Measurements from ENCODE around the gene OLFM2.

- TF ChIP-seq POLR2AphosphoS5 (IDR thresholded peaks at IDR 0.05; ENCODE audit: low read depth), result no peak
- no peak for TF ChIP-seq ZNF331 (CRISPR knock-in tag; IDR thresholded peaks at IDR 0.05; ENCODE audit: low read depth)
- peak; percentile 9 to 40; a peak in 2 of 4 replicates for TF ChIP-seq CTCF (conservative IDR thresholded peaks at IDR 0.05; ENCODE audit: low read depth in 2 of 2)
- no peak for TF ChIP-seq EZH2phosphoT487 (IDR thresholded peaks at IDR 0.05; ENCODE audit: unreplicated experiment)
- no peak for TF ChIP-seq JUNB (IDR thresholded peaks at IDR 0.05; ENCODE audit: unreplicated experiment)
- no peak for TF ChIP-seq ETS1 (IDR thresholded peaks at IDR 0.05)
- no peak for TF ChIP-seq EZH2 (IDR thresholded peaks at IDR 0.05; ENCODE audit: low read depth, unreplicated experiment)
These were observed 30.1 kb upstream of the OLFM2 start for GRCh38 chr19:9966448-9966847.
